ENCODE results near the gene ZFYVE9. TPM values are rescaled to one million over a fixed set of nuclear protein-coding genes. Genes with fewer than 3 reads are reported as not detected.

Gene ZFYVE9
- total and polyA plus RNA-seq, 2 donors from 2014 or later = 10.5 to 18.9 TPM

GRCh38 chr1:52158218-52158617 lies 16.3 kb downstream of the ZFYVE9 start:
- H3K9ac ChIP-seq (ENCODE audit: low read length in 3 of 3) = no peak overlapping the region
- H3K9me3 ChIP-seq (ENCODE audit: control insufficient read depth in 2 of 3, insufficient read depth in 1 of 3, low read length in 3 of 3) = no peaks in the 10 kb centered on the region
- intact Hi-C loops (cut with DNase I) = no loop called here
- FAIRE-seq (no peak), DNase-seq (no peak)
- TF ChIP-seq, protein P1, sequence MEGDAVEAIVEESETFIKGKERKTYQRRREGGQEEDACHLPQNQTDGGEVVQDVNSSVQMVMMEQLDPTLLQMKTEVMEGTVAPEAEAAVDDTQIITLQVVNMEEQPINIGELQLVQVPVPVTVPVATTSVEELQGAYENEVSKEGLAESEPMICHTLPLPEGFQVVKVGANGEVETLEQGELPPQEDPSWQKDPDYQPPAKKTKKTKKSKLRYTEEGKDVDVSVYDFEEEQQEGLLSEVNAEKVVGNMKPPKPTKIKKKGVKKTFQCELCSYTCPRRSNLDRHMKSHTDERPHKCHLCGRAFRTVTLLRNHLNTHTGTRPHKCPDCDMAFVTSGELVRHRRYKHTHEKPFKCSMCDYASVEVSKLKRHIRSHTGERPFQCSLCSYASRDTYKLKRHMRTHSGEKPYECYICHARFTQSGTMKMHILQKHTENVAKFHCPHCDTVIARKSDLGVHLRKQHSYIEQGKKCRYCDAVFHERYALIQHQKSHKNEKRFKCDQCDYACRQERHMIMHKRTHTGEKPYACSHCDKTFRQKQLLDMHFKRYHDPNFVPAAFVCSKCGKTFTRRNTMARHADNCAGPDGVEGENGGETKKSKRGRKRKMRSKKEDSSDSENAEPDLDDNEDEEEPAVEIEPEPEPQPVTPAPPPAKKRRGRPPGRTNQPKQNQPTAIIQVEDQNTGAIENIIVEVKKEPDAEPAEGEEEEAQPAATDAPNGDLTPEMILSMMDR (IDR thresholded peaks at IDR 0.05; ENCODE audit: borderline replicate concordance, extremely low read depth, insufficient read depth) = no peak
- H3K27ac ChIP-seq (ENCODE audit: low read depth in 2 of 2, low read length in 2 of 2) = no peak overlapping the region
- H3K4me3 ChIP-seq (ENCODE audit: low read length in 3 of 3) = no peak overlapping the region
- H3K27me3 ChIP-seq (ENCODE audit: control insufficient read depth, insufficient read depth, low read length) = no peaks in the 10 kb centered on the region
- H3K4me1 ChIP-seq (ENCODE audit: control insufficient read depth in 2 of 3, insufficient read depth in 2 of 3, low read depth in 1 of 3, low read length in 3 of 3) = peaks cover 0 to 2% (median 0%) of the 10 kb centered on the region in 3 donors
- no peaks in the 10 kb centered on the region for H3K36me3 ChIP-seq (ENCODE audit: control insufficient read depth in 2 of 3, insufficient read depth in 3 of 3, low read length in 3 of 3)

DNA sequence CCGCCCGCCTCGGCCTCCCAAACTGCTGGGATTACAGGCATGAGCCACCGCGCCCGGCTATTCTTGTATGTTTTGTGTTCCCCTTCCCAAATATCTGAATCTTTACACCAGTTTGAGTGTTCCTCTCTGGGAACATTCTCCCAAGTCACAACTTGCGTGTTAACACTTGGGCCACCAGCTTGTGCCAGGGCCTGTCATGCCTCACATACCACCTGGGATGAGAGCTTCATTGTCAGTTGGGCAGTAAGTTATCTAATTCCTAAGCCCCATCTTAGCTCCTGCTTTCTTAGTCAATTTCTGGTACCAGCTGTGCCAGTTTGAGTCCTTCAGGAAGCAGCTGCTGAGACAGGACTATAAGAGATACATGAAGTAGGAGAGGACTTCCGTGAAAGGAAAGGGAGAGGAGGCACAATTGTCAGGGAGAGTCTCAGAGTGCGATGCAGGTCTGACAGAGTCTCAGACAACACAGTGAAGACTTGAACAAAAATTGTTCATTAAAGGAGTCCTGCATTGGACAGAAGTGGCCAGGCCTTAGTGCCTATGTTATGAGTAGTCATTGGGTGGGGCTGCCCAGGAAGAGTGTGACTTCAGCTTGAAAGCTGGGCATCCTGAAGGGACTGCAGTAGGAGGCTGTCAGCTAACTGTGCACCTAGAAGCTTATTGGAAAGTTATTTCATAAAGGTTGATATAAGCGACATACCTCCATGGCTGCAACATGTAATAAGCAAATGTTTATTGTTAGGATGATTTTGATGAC lies 17.3 kb downstream of the ZFYVE9 start:
- Histone ChIP-seq H3K4me1 (ENCODE audit: control insufficient read depth in 2 of 3, insufficient read depth in 2 of 3, low read depth in 1 of 3, low read length in 3 of 3) (peaks cover 0 to 2% (median 0%) of the 10 kb centered on the region in 3 donors), H3K36me3 (ENCODE audit: control insufficient read depth in 2 of 3, insufficient read depth in 3 of 3, low read length in 3 of 3) (no peaks in the 10 kb centered on the region), H3K4me3 (ENCODE audit: low read length in 3 of 3) (no peak overlapping the region), H3K27ac (ENCODE audit: low read depth in 2 of 2, low read length in 2 of 2) (no peak overlapping the region), H3K27me3 (ENCODE audit: control insufficient read depth, insufficient read depth, low read length) (no peaks in the 10 kb centered on the region), H3K9me3 (ENCODE audit: control insufficient read depth in 2 of 3, insufficient read depth in 1 of 3, low read length in 3 of 3) (no peaks in the 10 kb centered on the region), H3K9ac (ENCODE audit: low read length in 3 of 3) (no peak overlapping the region)
- TF ChIP-seq, protein P1 (IDR thresholded peaks at IDR 0.05; ENCODE audit: borderline replicate concordance, extremely low read depth, insufficient read depth) = no peak
- no peak for FAIRE-seq
- no peak for DNase-seq
- intact Hi-C loops (cut with DNase I) = no loop called here

DNA sequence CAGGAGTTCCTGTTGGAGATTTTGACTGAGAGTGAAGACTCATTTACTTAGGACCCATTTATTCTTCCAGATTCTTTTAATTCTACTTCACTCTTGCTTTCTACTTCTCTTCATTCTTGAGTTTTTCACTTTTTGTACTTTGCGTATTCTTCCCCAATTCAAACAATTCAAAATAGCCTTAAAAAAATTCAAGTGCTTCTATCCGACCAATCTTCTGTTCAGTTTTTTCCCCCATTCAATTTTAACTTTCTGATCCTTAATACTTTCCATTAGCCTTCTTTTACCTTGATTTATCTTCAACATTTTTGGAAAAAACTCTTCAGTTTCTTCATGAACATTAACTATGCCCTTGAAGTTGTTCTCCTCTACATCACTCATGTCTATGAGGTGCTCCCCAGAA lies 21.1 kb downstream of the ZFYVE9 start:
- intact Hi-C loops (cut with DNase I) = no loop called here
- FAIRE-seq (no peak), DNase-seq (no peak)
- H3K4me3 ChIP-seq (ENCODE audit: low read length in 3 of 3) = no peak overlapping the region
- H3K27ac ChIP-seq (ENCODE audit: low read depth in 2 of 2, low read length in 2 of 2) = no peak overlapping the region
- no peaks in the 10 kb centered on the region for H3K36me3 ChIP-seq (ENCODE audit: control insufficient read depth in 2 of 3, insufficient read depth in 3 of 3, low read length in 3 of 3)
- no peaks in the 10 kb centered on the region for H3K27me3 ChIP-seq (ENCODE audit: control insufficient read depth, insufficient read depth, low read length)
- H3K9me3 ChIP-seq (ENCODE audit: control insufficient read depth in 2 of 3, insufficient read depth in 1 of 3, low read length in 3 of 3) = no peaks in the 10 kb centered on the region
- no peak overlapping the region for H3K9ac ChIP-seq (ENCODE audit: low read length in 3 of 3)
- TF ChIP-seq, protein P1 (IDR thresholded peaks at IDR 0.05; ENCODE audit: borderline replicate concordance, extremely low read depth, insufficient read depth) = no peak
- peaks cover 0 to 5% (median 0%) of the 10 kb centered on the region in 3 donors for H3K4me1 ChIP-seq (ENCODE audit: control insufficient read depth in 2 of 3, insufficient read depth in 2 of 3, low read depth in 1 of 3, low read length in 3 of 3)
